Measurements from ENCODE around the gene RTN4R.

RTN4R gene

GRCh38 chr22:20229916-20230775, 38.0 kb downstream of the RTN4R start:
- DNase-seq (ENCODE audit: low spot score) = no peak

GRCh38 chr22:20228939-20229272, 39.2 kb downstream of the RTN4R start:
- DNase-seq (ENCODE audit: low spot score) = no peak

- no peak for DNase-seq (ENCODE audit: low spot score)
Measured at GRCh38 chr22:20228055-20228938, 39.8 kb downstream of the RTN4R start.

- DNase-seq (ENCODE audit: low spot score) = no peak
Measured at GRCh38 chr22:20227363-20227762, 40.8 kb downstream of the RTN4R start.

GRCh38 chr22:20226760-20227350, 41.3 kb downstream of the RTN4R start:
- DNase-seq (ENCODE audit: low spot score) = no peak

- DNase-seq (ENCODE audit: low spot score) = no peak
Measured at GRCh38 chr22:20226077-20226716, 41.9 kb downstream of the RTN4R start.

- DNase-seq (ENCODE audit: low spot score) = no peak
Measured at GRCh38 chr22:20225693-20225966, 42.5 kb downstream of the RTN4R start.

- no peak for DNase-seq (ENCODE audit: low spot score)
Measured at GRCh38 chr22:20224917-20225692, 43.0 kb downstream of the RTN4R start.

GRCh38 chr22:20224256-20224626, 43.9 kb downstream of the RTN4R start:
- DNase-seq (ENCODE audit: low spot score) = no peak

- DNase-seq (ENCODE audit: low spot score) = no peak
Measured at GRCh38 chr22:20223421-20224255, 44.5 kb downstream of the RTN4R start.

- no peak for DNase-seq (ENCODE audit: low spot score)
Measured at GRCh38 chr22:20222764-20223420, 45.2 kb downstream of the RTN4R start.

GRCh38 chr22:20221421-20222340, 46.4 kb downstream of the RTN4R start:
- no peak for DNase-seq (ENCODE audit: low spot score)

- no peak for DNase-seq (ENCODE audit: low spot score)
Measured at GRCh38 chr22:20220629-20221026, 47.5 kb downstream of the RTN4R start.

GRCh38 chr22:20219667-20220628, 48.2 kb downstream of the RTN4R start:
- no peak for DNase-seq (ENCODE audit: low spot score)

GRCh38 chr22:20218987-20219386, 49.1 kb downstream of the RTN4R start:
- no peak for DNase-seq (ENCODE audit: low spot score)

- DNase-seq (ENCODE audit: low spot score) = no peak
Measured at GRCh38 chr22:20218326-20218872, 49.7 kb downstream of the RTN4R start.

GRCh38 chr22:20217563-20217962, 50.6 kb downstream of the RTN4R start:
- DNase-seq (ENCODE audit: low spot score) = no peak
